ENCODE results near the gene XIRP1.

GRCh38 chr3:39228496-39228895 is 36.1 kb upstream of the XIRP1 start:
- TF ChIP-seq CTCF (IDR thresholded peaks at IDR 0.05; ENCODE audit: borderline replicate concordance, extremely low read depth, low read length, poor library complexity, severe bottlenecking) (no peak), EZH2 (IDR thresholded peaks at IDR 0.05; ENCODE audit: borderline replicate concordance, low read depth, low read length, severe bottlenecking) (no peak)

All from DND-41 (cell line).